PC-3 (cell line): Measurements from ENCODE around the gene GFER.

Experiments used
- EZH2phosphoT487 ChIP-seq: fragments of 300-600 bp; sonication (generic); IDR thresholded peaks from 2 replicates; pipeline ENCODE4 v1.6.1; 2018; ENCODE audit warnings: mild to moderate bottlenecking, antibody characterized with exemption, low read length, borderline replicate concordance
- TF ChIP-seq, protein P1 (sequence below): fragments of 300-600 bp; sonication (generic); conservative IDR thresholded peaks from 2 replicates; pipeline ENCODE4 v1.5.1; 2017; ENCODE audit warnings: antibody characterized with exemption, low read depth, mild to moderate bottlenecking, low read length

DNA sequence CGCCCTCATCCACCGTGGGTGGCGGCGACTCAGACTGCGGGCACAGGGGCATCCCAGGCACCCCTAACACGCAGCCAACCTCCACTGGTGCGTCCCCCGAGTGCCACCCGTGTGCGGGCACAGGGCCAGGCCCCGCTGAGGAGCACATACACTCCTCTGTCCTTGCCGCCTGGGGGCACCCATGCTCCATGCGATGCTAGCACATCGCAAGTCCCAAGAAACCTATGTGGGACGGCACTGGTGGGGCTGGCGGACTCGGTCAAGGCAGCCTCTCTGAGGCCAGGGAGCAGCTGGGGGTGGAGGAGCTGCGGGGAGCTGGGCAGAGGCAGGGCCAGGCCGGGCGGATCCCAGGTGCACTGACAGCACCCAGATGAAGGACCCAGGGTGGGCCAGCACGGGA lies 21.7 kb downstream of the GFER start:
- TF ChIP-seq, protein P1, sequence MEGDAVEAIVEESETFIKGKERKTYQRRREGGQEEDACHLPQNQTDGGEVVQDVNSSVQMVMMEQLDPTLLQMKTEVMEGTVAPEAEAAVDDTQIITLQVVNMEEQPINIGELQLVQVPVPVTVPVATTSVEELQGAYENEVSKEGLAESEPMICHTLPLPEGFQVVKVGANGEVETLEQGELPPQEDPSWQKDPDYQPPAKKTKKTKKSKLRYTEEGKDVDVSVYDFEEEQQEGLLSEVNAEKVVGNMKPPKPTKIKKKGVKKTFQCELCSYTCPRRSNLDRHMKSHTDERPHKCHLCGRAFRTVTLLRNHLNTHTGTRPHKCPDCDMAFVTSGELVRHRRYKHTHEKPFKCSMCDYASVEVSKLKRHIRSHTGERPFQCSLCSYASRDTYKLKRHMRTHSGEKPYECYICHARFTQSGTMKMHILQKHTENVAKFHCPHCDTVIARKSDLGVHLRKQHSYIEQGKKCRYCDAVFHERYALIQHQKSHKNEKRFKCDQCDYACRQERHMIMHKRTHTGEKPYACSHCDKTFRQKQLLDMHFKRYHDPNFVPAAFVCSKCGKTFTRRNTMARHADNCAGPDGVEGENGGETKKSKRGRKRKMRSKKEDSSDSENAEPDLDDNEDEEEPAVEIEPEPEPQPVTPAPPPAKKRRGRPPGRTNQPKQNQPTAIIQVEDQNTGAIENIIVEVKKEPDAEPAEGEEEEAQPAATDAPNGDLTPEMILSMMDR = no peak
- TF ChIP-seq EZH2phosphoT487 = no peak
